AG09319 (cell line): ENCODE data around the gene CARHSP1.
"Not testable (repeated sequence)": the region's sequence is repeated elsewhere in the genome, so short reads cannot be mapped to it uniquely, and the experiment has no call there.

Source experiments
- DNase-seq: peaks from one replicate; pipeline ENCODE4 v3.0.0-alpha.2; 2010; ENCODE audit warnings: low read depth; ENCODE audit errors: extremely low read depth
- CTCF ChIP-seq: IDR thresholded peaks from 2 replicates; pipeline ENCODE4 v1.5.1; 2011; ENCODE audit warnings: low read depth, mild to moderate bottlenecking, inconsistent platforms, low read length, moderate library complexity

CARHSP1 gene

GRCh38 chr16:8874388-8874787 lies 5.6 kb upstream of the CARHSP1 start:
- TF ChIP-seq CTCF: no peak
- no peak for DNase-seq

- DNase-seq: not testable (repeated sequence)
Measured at GRCh38 chr16:8873866-8874195, 5.0 kb upstream of the CARHSP1 start.

- no peak for DNase-seq
- no peak for TF ChIP-seq CTCF
Measured at GRCh38 chr16:8872967-8873865, 4.4 kb upstream of the CARHSP1 start.

GRCh38 chr16:8872071-8872470 lies 3.3 kb upstream of the CARHSP1 start:
- no peak for DNase-seq
- TF ChIP-seq CTCF: no peak

- DNase-seq: not testable (repeated sequence)
Measured at GRCh38 chr16:8869988-8870241, 1.1 kb upstream of the CARHSP1 start.

- DNase-seq: no peak
Measured at GRCh38 chr16:8869212-8869987, 594 bp upstream of the CARHSP1 start.

GRCh38 chr16:8867932-8868415 lies 832 bp downstream of the CARHSP1 start:
- no peak for DNase-seq
- TF ChIP-seq CTCF: no peak

More at GRCh38 chr16:8869212-8869987, 594 bp upstream of the CARHSP1 start:
- no peak for TF ChIP-seq CTCF

- no peak for DNase-seq
- no peak for TF ChIP-seq CTCF
Measured at GRCh38 chr16:8867216-8867931, 1.4 kb downstream of the CARHSP1 start.
